Right lobe of liver (tissue), 6 donors: ENCODE data around the gene LEMD3. TPM values are rescaled to one million over a fixed set of nuclear protein-coding genes. Genes with fewer than 3 reads are reported as not detected.

Experiments
- ATAC-seq, 4 donors: fragments of 200-7000 bp; cut with Tn5 transposase; one replicate each; pipeline ENCODE4 v1.9.1; 2020; ENCODE audit warnings: mild to moderate bottlenecking in 4 of 4, moderate library complexity in 4 of 4
- DNase-seq, 3 donors: peaks; one replicate each; pipeline ENCODE4 v3.0.0-alpha.2; 2020
- H3K27ac ChIP-seq, 3 donors: fragments of 200-600 bp; one replicate each; pipeline ENCODE4 v1.8.0; 2022
- H3K27me3 ChIP-seq, 2 donors: fragments of 200-600 bp; one replicate each; pipeline ENCODE4 v1.8.0; 2022
- H3K36me3 ChIP-seq, 4 donors: fragments of 200-600 bp; sonication (generic) in 1 of 4; one replicate each; pipeline versions ENCODE4 v1.5.1 to v1.8.0; 2017 to 2022; ENCODE audit warnings: control low read depth in 1 of 4
- H3K4me1 ChIP-seq, 4 donors: fragments of 200-600 bp; sonication (generic) in 1 of 4; one replicate each; pipeline versions ENCODE4 v1.5.1 to v1.8.0; 2017 to 2022; ENCODE audit warnings: control low read depth in 1 of 4
- H3K4me3 ChIP-seq, 3 donors: fragments of 200-600 bp; one replicate each; pipeline ENCODE4 v1.8.0; 2022
- H3K9me3 ChIP-seq, 4 donors: fragments of 200-600 bp; sonication (generic) in 1 of 4; one replicate each; pipeline versions ENCODE4 v1.5.1 to v1.8.0; 2017 to 2022; ENCODE audit warnings: control low read depth in 1 of 4
- POLR2A ChIP-seq: fragments of 450-650 bp; IDR thresholded peaks from one replicate; pipeline ENCODE4 v1.6.1; 2017; ENCODE audit warnings: antibody characterized with exemption, mild to moderate bottlenecking
- WGBS: methylation state at CpG from one replicate; pipeline ENCODE4 v1.1.6; 2018; ENCODE audit warnings: low coverage, low lambda C conversion rate; ENCODE audit not compliant: insufficient coverage; ENCODE audit errors: missing lambda C conversion rate; 5-methylcytosine and 5-hydroxymethylcytosine counted together
- intact Hi-C, 2 donors: fragments of 100-400 bp; cut with DNase I; formaldehyde crosslinking; loops; one replicate each; pipeline versions ENCODE4 v1.11.2 to v1.14.1; 2022
- total RNA-seq, 6 experiments: library from RNA; depleted of rRNA in 2 of 6; stranded (reverse); fragments of >200 nt in 2 of 6; fragmentation: NEBNext Ultra II Directional in 3 of 6; extraction: Animal tissue kit (Norgen Biotek cat#: 25700) in 3 of 6; gene quantifications; one replicate each; pipeline versions ENCODE4 v1.1.0 to v1.2.4, GENCODE V29; 2016 to 2023
- TF ChIP-seq, protein P1 (sequence below), 4 donors: fragments of 200-600 bp in 3 of 4; fragments of 450-650 bp in 1 of 4; IDR thresholded peaks; one replicate each; pipeline versions ENCODE4 v1.5.1 to v1.8.0; 2016 to 2022; ENCODE audit warnings: antibody characterized with exemption in 4 of 4, mild to moderate bottlenecking in 2 of 4
- donor health status: DM: no; HTN: yes; CAD: no.
- donor health status: DM: no; HTN: no; CAD: no.
- donor health status: DM: no; HTN: no; CAD: no.
- donor health status: DM: no; HTN: yes; CAD: no.
- donor health status: DM: no; HTN: yes; CAD: no.

The LEMD3 gene
- total RNA-seq, 6 experiments from 2014 or later: 8.6 to 19.0 (median 11.6) TPM

DNA sequence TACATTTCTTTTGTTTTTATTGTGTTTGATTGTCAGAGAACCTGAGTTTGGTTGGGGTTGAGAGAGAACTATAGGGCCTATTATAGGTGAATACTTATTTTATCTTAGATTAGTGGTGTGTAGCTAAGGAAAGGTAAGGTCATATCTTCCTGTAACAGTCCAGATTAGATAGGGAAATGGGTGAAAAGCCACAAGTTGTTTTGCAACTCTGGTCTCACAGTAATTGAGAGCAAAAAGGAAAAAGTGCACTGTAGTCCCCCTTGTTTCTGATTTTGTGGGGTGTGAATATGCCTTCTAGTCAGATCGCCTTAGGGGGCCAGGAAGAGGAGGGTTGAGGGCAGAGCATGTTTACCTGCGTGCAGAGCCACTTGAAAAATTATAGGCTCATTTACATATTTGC lies 118.0 kb downstream of the LEMD3 start:
- ATAC-seq: no peak
- no peak for DNase-seq
- intact Hi-C loops: no loop called here

GRCh38 chr12:65292241-65292640 lies 122.9 kb downstream of the LEMD3 start:
- Histone ChIP-seq H3K27ac (no peak overlapping the region), H3K27me3 (no peaks in the 10 kb centered on the region), H3K4me1 (no peaks in the 10 kb centered on the region), H3K9me3 (no peaks in the 10 kb centered on the region), H3K36me3 (no peaks in the 10 kb centered on the region), H3K4me3 (no peak overlapping the region)
- 82% methylated on average over 2 of the region's 2 CpGs for WGBS
- ATAC-seq: no peak
- TF ChIP-seq POLR2A: no peak
- TF ChIP-seq, protein P1, sequence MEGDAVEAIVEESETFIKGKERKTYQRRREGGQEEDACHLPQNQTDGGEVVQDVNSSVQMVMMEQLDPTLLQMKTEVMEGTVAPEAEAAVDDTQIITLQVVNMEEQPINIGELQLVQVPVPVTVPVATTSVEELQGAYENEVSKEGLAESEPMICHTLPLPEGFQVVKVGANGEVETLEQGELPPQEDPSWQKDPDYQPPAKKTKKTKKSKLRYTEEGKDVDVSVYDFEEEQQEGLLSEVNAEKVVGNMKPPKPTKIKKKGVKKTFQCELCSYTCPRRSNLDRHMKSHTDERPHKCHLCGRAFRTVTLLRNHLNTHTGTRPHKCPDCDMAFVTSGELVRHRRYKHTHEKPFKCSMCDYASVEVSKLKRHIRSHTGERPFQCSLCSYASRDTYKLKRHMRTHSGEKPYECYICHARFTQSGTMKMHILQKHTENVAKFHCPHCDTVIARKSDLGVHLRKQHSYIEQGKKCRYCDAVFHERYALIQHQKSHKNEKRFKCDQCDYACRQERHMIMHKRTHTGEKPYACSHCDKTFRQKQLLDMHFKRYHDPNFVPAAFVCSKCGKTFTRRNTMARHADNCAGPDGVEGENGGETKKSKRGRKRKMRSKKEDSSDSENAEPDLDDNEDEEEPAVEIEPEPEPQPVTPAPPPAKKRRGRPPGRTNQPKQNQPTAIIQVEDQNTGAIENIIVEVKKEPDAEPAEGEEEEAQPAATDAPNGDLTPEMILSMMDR (IDR thresholded peaks at IDR 0.05): no peak
- intact Hi-C loops: no loop called here
- DNase-seq: no peak

More for the DNA sequence above, 118.0 kb downstream of the LEMD3 start:
- H3K27me3 ChIP-seq: no peaks in the 10 kb centered on the region
- H3K9me3 ChIP-seq: no peaks in the 10 kb centered on the region
- H3K27ac ChIP-seq: no peak overlapping the region
- H3K4me3 ChIP-seq: no peak overlapping the region
- TF ChIP-seq, protein P1 (IDR thresholded peaks at IDR 0.05): no peak
- TF ChIP-seq POLR2A: no peak
- no peaks in the 10 kb centered on the region for H3K4me1 ChIP-seq
- no peaks in the 10 kb centered on the region for H3K36me3 ChIP-seq
- WGBS: 56% methylated on average over 2 of the region's 2 CpGs

DNA sequence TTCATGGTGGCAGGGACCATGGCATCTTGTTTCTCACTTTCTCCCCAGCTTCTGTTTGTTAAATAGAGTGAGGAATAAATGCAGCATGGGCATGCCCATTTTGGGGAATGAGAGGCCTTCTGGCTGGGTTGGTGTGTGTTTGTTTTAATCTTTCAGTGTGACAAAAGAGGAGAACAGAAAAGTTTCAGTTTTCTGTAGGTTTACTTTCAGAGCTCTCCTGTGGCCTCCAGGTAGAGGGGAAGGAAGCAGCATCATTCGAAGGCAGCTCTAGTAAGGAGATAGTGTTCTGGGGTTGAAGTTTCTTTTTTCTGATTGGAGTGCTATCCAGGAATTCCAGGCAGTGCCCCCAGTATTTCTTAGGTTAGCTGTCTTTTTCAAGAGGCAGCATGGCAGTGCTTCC lies 124.4 kb downstream of the LEMD3 start:
- DNase-seq (no peak), ATAC-seq (no peak)
- TF ChIP-seq, protein P1 (IDR thresholded peaks at IDR 0.05): no peak
- TF ChIP-seq POLR2A: no peak
- Histone ChIP-seq H3K27ac (no peak overlapping the region), H3K27me3 (no peaks in the 10 kb centered on the region), H3K4me3 (no peak overlapping the region), H3K4me1 (no peaks in the 10 kb centered on the region), H3K36me3 (no peaks in the 10 kb centered on the region), H3K9me3 (no peaks in the 10 kb centered on the region)
- WGBS: 43% methylated on average over 1 of the region's 1 CpG
- intact Hi-C loops: no loop called here

DNA sequence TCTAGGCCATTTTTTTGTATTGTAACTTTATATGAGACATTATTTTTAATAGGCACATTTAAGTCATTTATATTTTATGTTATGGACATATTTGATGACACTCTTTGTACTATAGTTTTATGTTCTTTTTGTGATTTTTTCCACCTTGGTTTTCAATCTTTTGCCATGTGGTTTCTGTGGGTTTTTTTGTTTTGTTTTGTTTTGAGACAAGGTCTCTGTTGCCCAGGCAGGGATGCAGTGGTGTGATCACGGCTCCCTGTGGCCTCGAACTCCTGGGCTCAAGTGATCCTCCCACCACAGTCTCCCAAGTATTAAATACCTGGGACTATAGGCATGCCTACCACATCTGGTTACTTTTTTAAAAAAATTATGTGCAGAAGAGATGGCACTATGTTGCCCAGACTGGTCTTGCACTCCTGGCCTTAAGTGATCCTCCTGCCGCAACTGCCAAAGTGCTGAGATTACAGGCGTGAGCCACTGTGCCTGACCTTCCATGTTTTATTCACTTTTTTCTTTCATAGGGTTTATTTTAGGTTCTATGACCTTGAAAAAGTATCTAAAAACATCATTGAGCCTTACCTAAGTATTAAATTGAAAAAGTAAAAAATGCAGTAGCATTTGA lies 125.4 kb downstream of the LEMD3 start:
- DNase-seq: no peak
- Histone ChIP-seq H3K36me3 (no peaks in the 10 kb centered on the region), H3K27ac (no peak overlapping the region), H3K27me3 (no peaks in the 10 kb centered on the region), H3K4me3 (no peak overlapping the region), H3K9me3 (no peaks in the 10 kb centered on the region), H3K4me1 (no peaks in the 10 kb centered on the region)
- WGBS: 71% methylated on average over 4 of the region's 4 CpGs
- ATAC-seq: no peak
- TF ChIP-seq, protein P1 (IDR thresholded peaks at IDR 0.05): no peak
- TF ChIP-seq POLR2A: no peak
- intact Hi-C loops: no loop called here
